ENCODE results near the gene TIGAR.

DNA sequence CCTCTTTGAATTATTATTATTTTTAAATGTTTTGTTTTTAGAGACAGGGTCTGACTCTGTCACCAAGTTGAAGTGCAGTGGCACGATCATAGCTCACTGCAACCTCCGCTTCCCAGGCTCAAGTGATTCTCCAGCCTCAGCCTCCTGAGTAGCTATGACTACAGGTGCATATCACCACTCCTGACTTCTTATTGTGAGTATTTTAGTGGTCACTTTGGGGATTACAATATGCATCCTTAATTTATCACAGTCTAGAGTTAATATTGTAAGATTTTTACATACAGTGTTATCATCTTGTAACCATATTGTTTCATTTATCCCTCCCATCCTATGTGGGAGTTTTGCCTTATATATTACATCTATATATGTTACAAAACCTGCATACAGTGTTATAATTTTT is 45.1 kb downstream of the TIGAR start:
- TF ChIP-seq, protein P1, sequence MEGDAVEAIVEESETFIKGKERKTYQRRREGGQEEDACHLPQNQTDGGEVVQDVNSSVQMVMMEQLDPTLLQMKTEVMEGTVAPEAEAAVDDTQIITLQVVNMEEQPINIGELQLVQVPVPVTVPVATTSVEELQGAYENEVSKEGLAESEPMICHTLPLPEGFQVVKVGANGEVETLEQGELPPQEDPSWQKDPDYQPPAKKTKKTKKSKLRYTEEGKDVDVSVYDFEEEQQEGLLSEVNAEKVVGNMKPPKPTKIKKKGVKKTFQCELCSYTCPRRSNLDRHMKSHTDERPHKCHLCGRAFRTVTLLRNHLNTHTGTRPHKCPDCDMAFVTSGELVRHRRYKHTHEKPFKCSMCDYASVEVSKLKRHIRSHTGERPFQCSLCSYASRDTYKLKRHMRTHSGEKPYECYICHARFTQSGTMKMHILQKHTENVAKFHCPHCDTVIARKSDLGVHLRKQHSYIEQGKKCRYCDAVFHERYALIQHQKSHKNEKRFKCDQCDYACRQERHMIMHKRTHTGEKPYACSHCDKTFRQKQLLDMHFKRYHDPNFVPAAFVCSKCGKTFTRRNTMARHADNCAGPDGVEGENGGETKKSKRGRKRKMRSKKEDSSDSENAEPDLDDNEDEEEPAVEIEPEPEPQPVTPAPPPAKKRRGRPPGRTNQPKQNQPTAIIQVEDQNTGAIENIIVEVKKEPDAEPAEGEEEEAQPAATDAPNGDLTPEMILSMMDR (IDR thresholded peaks at IDR 0.05): no peak
- no peak for TF ChIP-seq POLR2A (IDR thresholded peaks at IDR 0.05)
